A673 (cell line): ENCODE measurements around the gene UBE2A.

Source experiments
- EZH2 ChIP-seq: fragments of 200-600 bp; sonication (generic); IDR thresholded peaks from 2 replicates; pipeline ENCODE4 v1.6.1; 2017; ENCODE audit warnings: borderline replicate concordance, low read depth, mild to moderate bottlenecking, mixed read lengths, antibody characterized with exemption, low read length; ENCODE audit not compliant: poor library complexity, severe bottlenecking
- TF ChIP-seq, protein P1 (sequence below): fragments of 300-800, 200-600 bp; sonication (generic); conservative IDR thresholded peaks from 2 replicates; pipeline ENCODE4 v1.5.1; 2017; ENCODE audit warnings: low read depth, mild to moderate bottlenecking, antibody characterized with exemption, low read length, moderate library complexity, mixed read lengths

- TF ChIP-seq, protein P1, sequence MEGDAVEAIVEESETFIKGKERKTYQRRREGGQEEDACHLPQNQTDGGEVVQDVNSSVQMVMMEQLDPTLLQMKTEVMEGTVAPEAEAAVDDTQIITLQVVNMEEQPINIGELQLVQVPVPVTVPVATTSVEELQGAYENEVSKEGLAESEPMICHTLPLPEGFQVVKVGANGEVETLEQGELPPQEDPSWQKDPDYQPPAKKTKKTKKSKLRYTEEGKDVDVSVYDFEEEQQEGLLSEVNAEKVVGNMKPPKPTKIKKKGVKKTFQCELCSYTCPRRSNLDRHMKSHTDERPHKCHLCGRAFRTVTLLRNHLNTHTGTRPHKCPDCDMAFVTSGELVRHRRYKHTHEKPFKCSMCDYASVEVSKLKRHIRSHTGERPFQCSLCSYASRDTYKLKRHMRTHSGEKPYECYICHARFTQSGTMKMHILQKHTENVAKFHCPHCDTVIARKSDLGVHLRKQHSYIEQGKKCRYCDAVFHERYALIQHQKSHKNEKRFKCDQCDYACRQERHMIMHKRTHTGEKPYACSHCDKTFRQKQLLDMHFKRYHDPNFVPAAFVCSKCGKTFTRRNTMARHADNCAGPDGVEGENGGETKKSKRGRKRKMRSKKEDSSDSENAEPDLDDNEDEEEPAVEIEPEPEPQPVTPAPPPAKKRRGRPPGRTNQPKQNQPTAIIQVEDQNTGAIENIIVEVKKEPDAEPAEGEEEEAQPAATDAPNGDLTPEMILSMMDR, result no peak
- TF ChIP-seq EZH2, result no peak
Measured at GRCh38 chrX:119589810-119590209, 15.4 kb downstream of the UBE2A start.
